ENCODE data around the gene CDCA4.

The CDCA4 gene

DNA sequence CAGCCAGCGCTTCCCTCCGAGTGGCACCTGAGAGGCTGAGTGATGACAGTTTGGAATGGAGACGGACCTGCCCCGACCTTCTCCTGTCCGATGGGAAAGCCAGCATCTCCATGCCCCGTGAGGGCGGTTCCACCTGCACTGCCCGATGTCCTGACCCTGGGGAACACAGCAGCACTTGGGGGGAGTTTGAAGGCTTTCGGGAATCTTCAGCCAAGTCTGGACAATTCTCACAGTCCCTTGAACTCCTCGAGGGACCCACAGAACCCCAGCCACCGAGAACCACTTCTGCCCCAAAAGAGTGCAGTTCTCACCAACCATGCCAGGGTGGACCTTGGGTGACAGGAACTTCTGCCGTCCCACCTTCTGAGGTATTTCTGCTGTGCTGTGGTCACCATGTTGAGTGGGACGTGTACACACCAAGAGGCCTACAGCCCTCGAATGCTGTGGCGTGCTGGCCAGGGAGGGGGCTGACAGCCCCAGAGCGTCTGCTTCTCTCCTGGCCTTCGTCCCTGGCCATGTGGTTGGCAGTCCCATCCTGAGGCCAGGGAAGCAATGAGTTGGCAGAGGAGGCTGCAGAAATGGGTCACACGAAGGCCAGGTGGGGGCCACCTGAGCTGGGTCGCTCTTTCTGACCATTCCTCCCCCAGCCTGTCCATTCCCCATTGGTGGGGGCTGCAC is 34.3 kb downstream of the CDCA4 start:
- DNase-seq (ENCODE audit: low read depth) = no peak
- TF ChIP-seq, protein P1, sequence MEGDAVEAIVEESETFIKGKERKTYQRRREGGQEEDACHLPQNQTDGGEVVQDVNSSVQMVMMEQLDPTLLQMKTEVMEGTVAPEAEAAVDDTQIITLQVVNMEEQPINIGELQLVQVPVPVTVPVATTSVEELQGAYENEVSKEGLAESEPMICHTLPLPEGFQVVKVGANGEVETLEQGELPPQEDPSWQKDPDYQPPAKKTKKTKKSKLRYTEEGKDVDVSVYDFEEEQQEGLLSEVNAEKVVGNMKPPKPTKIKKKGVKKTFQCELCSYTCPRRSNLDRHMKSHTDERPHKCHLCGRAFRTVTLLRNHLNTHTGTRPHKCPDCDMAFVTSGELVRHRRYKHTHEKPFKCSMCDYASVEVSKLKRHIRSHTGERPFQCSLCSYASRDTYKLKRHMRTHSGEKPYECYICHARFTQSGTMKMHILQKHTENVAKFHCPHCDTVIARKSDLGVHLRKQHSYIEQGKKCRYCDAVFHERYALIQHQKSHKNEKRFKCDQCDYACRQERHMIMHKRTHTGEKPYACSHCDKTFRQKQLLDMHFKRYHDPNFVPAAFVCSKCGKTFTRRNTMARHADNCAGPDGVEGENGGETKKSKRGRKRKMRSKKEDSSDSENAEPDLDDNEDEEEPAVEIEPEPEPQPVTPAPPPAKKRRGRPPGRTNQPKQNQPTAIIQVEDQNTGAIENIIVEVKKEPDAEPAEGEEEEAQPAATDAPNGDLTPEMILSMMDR (IDR thresholded peaks at IDR 0.05; ENCODE audit: low read length, missing control alignments) = no peak
- H3K4me3 ChIP-seq (replicated peaks; ENCODE audit: low read depth, low read length) = peak overlapping the region; percentile 69

DNA sequence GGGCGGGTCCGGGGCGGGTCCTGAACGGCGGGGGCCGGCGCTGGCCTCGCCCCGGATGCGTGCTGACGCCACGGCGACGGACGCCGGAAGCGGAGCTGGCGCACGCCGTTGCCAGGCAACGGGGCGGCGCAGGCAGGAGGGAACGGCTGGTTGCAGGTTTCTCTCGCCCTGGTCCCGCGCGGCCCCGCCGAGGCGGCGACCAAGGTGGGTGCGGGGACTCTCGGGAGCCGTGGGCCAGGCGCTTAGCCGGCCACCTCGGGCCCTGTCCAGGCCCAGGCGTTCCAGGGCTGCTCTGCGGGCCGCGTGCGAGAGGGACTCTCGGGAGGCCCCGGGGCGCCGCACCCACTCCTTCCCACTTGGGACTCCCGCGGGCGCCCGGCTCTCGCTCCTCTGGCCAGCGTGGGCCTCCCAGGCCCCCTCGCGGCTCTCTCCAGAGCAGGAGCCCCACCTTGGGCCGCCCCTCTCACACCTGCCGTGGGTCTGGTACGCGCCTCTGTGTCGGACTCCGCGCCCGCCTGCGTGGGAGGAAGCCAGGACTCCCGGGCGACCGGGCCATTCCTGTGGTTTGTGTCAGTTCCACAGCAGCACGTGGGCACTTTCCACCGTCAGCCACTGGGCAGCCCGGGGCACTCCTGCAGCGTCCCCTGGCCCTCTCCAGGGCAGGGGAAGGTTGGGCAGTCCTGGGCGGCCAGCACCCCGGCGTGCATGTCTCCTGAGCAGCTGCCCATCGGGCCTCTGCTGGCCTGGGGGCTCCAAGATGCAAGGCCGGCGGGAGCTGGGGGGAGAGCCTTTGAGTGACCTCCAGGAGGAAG is 35.0 kb downstream of the CDCA4 start, which contains the start of gene CLBA1:
Gene CLBA1, plus strand, starts transcription at position 114 of the 812 bp plus-strand sequence. Its CDS starts 644 bp downstream, at position 758.
- DNase-seq (ENCODE audit: low read depth) = peak; percentile 92
- peak within 1 kb of the TSS; percentile 69 for H3K4me3 ChIP-seq (replicated peaks; ENCODE audit: low read depth, low read length)
- TF ChIP-seq, protein P1 (IDR thresholded peaks at IDR 0.05; ENCODE audit: low read length, missing control alignments) = no peak

DNA sequence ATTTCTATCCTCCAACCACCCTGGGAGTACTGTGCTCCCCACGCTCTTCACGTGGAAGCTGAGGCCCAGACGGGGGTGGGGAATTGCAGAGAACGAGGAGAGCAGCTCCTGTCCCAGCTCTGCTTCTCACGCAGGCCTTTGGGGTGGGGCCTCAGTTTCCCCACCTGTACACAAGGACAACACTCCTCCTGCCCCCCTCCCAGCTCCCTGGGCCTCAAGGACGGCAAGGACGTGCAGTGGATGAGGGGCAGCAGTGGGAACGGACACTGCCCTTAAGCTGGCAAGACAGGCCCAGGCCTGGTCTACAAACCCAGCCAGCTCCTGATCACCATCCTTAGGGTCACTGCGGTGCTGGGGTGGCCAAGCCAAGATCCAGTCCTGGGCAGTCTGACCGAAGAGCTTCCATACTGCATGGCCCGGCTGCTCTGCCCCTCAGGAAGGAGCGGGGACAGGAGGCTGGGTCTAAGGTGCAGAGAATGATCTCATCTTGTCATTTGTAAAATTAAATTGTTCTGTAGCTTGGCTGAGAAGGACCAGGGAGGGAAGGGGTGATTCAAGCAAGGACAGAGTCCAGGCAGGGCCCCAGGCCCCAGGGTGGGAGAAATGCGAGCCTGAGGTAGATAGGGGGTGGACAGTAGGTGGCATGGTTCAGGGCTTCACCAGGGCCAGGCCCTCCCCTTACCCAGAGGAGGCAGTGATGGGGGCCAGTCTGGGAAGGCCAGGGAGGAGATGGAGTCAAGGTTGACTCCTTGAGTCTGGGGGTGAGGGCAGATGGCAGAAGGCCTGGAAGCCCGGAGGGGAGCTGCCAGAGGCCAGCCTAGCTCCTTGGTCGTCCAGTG is 36.6 kb downstream of the CDCA4 start:
- H3K4me3 ChIP-seq (replicated peaks; ENCODE audit: low read depth, low read length) = no peak overlapping the region
- DNase-seq (ENCODE audit: low read depth) = no peak
- TF ChIP-seq, protein P1 (IDR thresholded peaks at IDR 0.05; ENCODE audit: low read length, missing control alignments) = no peak

DNA sequence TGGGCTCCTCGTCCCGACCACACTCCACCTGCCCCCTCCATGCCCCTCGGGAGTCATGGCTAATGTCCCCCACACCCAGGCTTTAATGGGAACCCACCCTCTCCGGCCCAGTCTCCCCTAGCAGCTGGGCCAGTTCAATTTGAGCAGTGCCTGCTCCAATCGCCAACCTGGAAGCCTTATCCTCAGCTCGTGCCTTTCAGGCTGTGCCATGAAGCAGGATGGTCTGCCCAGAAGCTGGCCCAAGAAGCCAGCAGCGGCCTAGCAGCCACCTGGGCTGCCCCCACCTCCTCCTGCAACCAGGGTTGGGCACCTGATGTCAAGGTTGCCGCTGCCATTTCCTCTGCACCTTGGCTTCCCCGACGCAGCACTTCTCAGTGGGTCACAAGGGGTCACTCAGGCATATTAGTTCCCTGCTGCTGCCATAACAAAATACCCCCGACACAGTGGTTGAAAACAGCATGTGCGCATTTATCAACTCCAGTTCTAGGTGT is 37.6 kb downstream of the CDCA4 start:
- DNase-seq (ENCODE audit: low read depth) = no peak
- H3K4me3 ChIP-seq (replicated peaks; ENCODE audit: low read depth, low read length) = no peak overlapping the region
- TF ChIP-seq, protein P1 (IDR thresholded peaks at IDR 0.05; ENCODE audit: low read length, missing control alignments) = no peak

DNA sequence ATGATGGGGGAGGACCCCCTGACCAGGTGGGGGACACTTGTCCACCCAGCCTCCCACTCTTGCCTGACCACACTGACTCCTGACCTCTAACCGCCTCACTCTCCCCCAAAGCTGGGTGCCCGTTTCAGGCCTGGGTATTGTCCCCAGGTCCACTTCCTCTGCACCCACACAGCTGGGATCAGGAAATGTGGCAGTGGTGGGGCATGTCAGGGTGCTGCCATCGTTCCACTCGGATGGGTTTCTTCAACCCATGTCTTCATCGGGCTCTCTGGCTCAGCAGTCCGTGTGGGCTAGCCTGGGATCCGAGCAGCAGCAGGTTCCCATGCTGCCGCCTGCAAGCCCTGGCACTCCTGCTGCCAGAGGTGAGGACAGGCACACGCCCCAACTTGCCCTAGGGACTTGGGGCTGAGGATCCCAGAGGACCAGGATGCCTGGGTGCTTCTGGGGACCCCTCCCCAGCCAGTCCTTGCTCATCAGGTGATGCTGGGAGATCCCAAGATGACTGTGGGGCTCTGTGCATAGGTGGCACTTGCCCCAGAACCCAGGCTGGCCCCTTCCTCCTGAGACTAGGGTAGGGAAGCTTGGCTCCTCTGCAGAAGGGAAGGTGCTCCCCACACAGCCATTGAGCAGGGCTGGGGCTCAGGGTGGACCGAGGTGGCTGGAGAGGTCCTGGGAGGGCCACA is 38.2 kb downstream of the CDCA4 start:
- DNase-seq (ENCODE audit: low read depth) = no peak
- TF ChIP-seq, protein P1 (IDR thresholded peaks at IDR 0.05; ENCODE audit: low read length, missing control alignments) = no peak
- no peak overlapping the region for H3K4me3 ChIP-seq (replicated peaks; ENCODE audit: low read depth, low read length)

Measured in fibroblast of pulmonary artery (primary cell).